Lung (tissue), 12 donors: ENCODE measurements around the gene TMEM259. TPM values are rescaled to one million over a fixed set of nuclear protein-coding genes. Genes with fewer than 3 reads are reported as not detected.

ENCODE experiments used
- ATAC-seq: fragments of 200-7000 bp; cut with Tn5 transposase; one replicate; pipeline ENCODE4 v1.9.1; 2020; ENCODE audit warnings: moderate number of reproducible peaks; ENCODE audit not compliant: insufficient read depth, low FRiP score
- DNase-seq, 3 donors: peaks; one replicate each; pipeline ENCODE4 v3.0.0-alpha.2; 2013 to 2017
- H3K27ac ChIP-seq, 2 donors: one replicate each; pipeline ENCODE4 v1.5.1; 2013; ENCODE audit warnings: mild to moderate bottlenecking in 2 of 2, moderate library complexity in 2 of 2, control low read depth in 1 of 2, inconsistent platforms in 1 of 2, low read depth in 1 of 2, low read length in 1 of 2
- H3K27me3 ChIP-seq, 3 donors: one replicate each; pipeline ENCODE4 v1.5.1; 2013; ENCODE audit warnings: low read length in 2 of 3; ENCODE audit not compliant: control insufficient read depth in 3 of 3, insufficient read depth in 3 of 3
- H3K36me3 ChIP-seq, 4 donors: one replicate each; pipeline ENCODE4 v1.5.1; 2013; ENCODE audit warnings: low read length in 4 of 4, mild to moderate bottlenecking in 1 of 4, moderate library complexity in 1 of 4; ENCODE audit not compliant: control insufficient read depth in 4 of 4, insufficient read depth in 4 of 4
- H3K4me1 ChIP-seq, 5 donors: one replicate each; pipeline ENCODE4 v1.5.1; 2013; ENCODE audit warnings: low read length in 5 of 5, mild to moderate bottlenecking in 2 of 5, moderate library complexity in 1 of 5; ENCODE audit not compliant: control insufficient read depth in 5 of 5, insufficient read depth in 5 of 5
- H3K4me3 ChIP-seq: one replicate; pipeline ENCODE4 v1.5.1; 2013; ENCODE audit warnings: mild to moderate bottlenecking, control low read depth, moderate library complexity
- H3K9ac ChIP-seq, 2 donors: one replicate each; pipeline ENCODE4 v1.5.1; 2013; ENCODE audit warnings: low read length in 2 of 2, control low read depth in 1 of 2; ENCODE audit not compliant: insufficient read depth in 1 of 2
- H3K9me3 ChIP-seq, 4 donors: one replicate each; pipeline ENCODE4 v1.5.1; 2013; ENCODE audit warnings: low read length in 3 of 4, mild to moderate bottlenecking in 1 of 4, moderate library complexity in 1 of 4; ENCODE audit not compliant: control insufficient read depth in 4 of 4, insufficient read depth in 3 of 4
- CTCF ChIP-seq: IDR thresholded peaks from 2 replicates; pipeline ENCODE4 v1.5.1; 2012; ENCODE audit warnings: mild to moderate bottlenecking; ENCODE audit errors: control extremely low read depth, extremely low read depth
- WGBS, 2 donors: extraction: QIAGEN DNeasy Blood & Tissue Kit; methylation state at CpG; one replicate each; pipeline ENCODE4 v1.1.7; 2013; 5-methylcytosine and 5-hydroxymethylcytosine counted together
- polyA plus RNA-seq, 2 donors: library from polyadenylated mRNA; stranded (reverse); fragments of 200-250 nt; gene quantifications; one replicate each; pipeline ENCODE4 v1.2.1, GENCODE V29; 2013
- total RNA-seq, 2 donors: library from RNA; depleted of rRNA in 1 of 2; stranded (reverse); fragments of >200 nt in 1 of 2; gene quantifications; one replicate each; pipeline ENCODE4 v1.2.1, GENCODE V29; 2014 to 2021
- donor health status: control.
- donor health status: control.
- donor health status: Bipolar disorder and iron deficiency.
- donor health status: healthy.
- donor health status: DM: yes; HTN: yes; CAD: no.

Gene TMEM259
- total and polyA plus RNA-seq, 4 donors, result 61.1 to 262 (median 195) TPM

GRCh38 chr19:992670-993055 lies 28.3 kb downstream of the TMEM259 start:
- peaks cover 0 to 10% (median 6%) of the 10 kb centered on the region in 5 donors for H3K4me1 ChIP-seq
- peaks cover 0 to 2% (median 0%) of the 10 kb centered on the region in 4 donors for H3K9me3 ChIP-seq
- peaks cover 0 to 39% (median 5%) of the 10 kb centered on the region in 4 donors for H3K36me3 ChIP-seq
- peaks cover 0 to 16% (median 14%) of the 10 kb centered on the region in 3 donors for H3K27me3 ChIP-seq
- no peak overlapping the region for H3K27ac ChIP-seq
- no peak overlapping the region for H3K4me3 ChIP-seq
- DNase-seq, result no peak
- no peak for TF ChIP-seq CTCF
- no peak for ATAC-seq
- WGBS, 2 donors, result 93 to 95% methylated on average over 12 to 13 of the region's 13 CpGs
- no peak overlapping the region for H3K9ac ChIP-seq

- H3K4me1 ChIP-seq, result peaks cover 0 to 10% (median 6%) of the 10 kb centered on the region in 5 donors
- H3K27ac ChIP-seq, result no peak overlapping the region
- no peak overlapping the region for H3K9ac ChIP-seq
- peaks cover 0 to 2% (median 0%) of the 10 kb centered on the region in 4 donors for H3K9me3 ChIP-seq
- H3K36me3 ChIP-seq, result peaks cover 0 to 40% (median 7%) of the 10 kb centered on the region in 4 donors
- no peak overlapping the region for H3K4me3 ChIP-seq
- no peak for TF ChIP-seq CTCF
- ATAC-seq (no peak), DNase-seq (no peak)
- H3K27me3 ChIP-seq, result peaks cover 0 to 11% (median 9%) of the 10 kb centered on the region in 3 donors
- 96 to 97% methylated on average over 40 to 42 of the region's 42 CpGs for WGBS, 2 donors
Observed at GRCh38 chr19:991932-992669, 28.8 kb downstream of the TMEM259 start.

GRCh38 chr19:991174-991931 lies 29.6 kb downstream of the TMEM259 start:
- H3K4me3 ChIP-seq, result no peak overlapping the region
- H3K27me3 ChIP-seq, result peaks cover 0 to 5% (median 5%) of the 10 kb centered on the region in 3 donors
- H3K36me3 ChIP-seq, result peaks cover 0 to 46% (median 7%) of the 10 kb centered on the region in 4 donors
- TF ChIP-seq CTCF, result no peak
- peaks cover 0 to 2% (median 0%) of the 10 kb centered on the region in 4 donors for H3K9me3 ChIP-seq
- 90% methylated on average over 32 to 42 of the region's 47 CpGs for WGBS, 2 donors
- peak in 1 of 3 donors; percentile 40 for DNase-seq
- no peak for ATAC-seq
- no peak overlapping the region for H3K9ac ChIP-seq
- H3K27ac ChIP-seq, result no peak overlapping the region
- H3K4me1 ChIP-seq, result peaks cover 0 to 7% (median 6%) of the 10 kb centered on the region in 5 donors
